SK-N-SH (cell line): ENCODE results near the gene ZNF655. TPM values are rescaled to one million over a fixed set of nuclear protein-coding genes. Genes with fewer than 3 reads are reported as not detected.

Experiments used
- CTCF ChIA-PET: fragments of 300-600, 350-600 bp; formaldehyde crosslinking; extraction: SDS; loops from one replicate; lab custom pipeline; 2021; lab: Yijun Ruan, JAX
- POLR2A ChIA-PET: fragments of 350-600 bp; sonication (Branson Sonifier 250); formaldehyde crosslinking; extraction: SDS; loops from one replicate; lab custom pipeline; 2020; ENCODE audit warnings: antibody characterized with exemption, inconsistent platforms; lab: Yijun Ruan, JAX
- DNase-seq: peaks from one replicate; pipeline ENCODE4 v3.0.0; 2012
- H2AFZ ChIP-seq: fragments of 200-600 bp; sonication (generic); 2 replicates; pipeline ENCODE4 v1.8.1; 2016; ENCODE audit warnings: antibody characterized with exemption, mild to moderate bottlenecking, low read depth
- H3F3A ChIP-seq: fragments of 200-600 bp; sonication (generic); replicated peaks from 2 replicates; pipeline ENCODE3; 2016; ENCODE audit warnings: antibody characterized with exemption, mild to moderate bottlenecking; ENCODE audit not compliant: insufficient read depth
- H3K27ac ChIP-seq, 2 experiments: fragments of 200-500 bp in 1 of 2; fragments of 200-600 bp in 1 of 2; sonication (Bioruptor generic) in 1 of 2; sonication (generic), shearing (Covaris generic) in 1 of 2; 2 replicates each; pipeline versions ENCODE4 v1.5.1 to v1.6.1; 2014 to 2016; ENCODE audit warnings: low read depth in 2 of 2, inconsistent platforms in 1 of 2, low read length in 1 of 2, mild to moderate bottlenecking in 1 of 2, mixed read lengths in 1 of 2
- H3K27me3 ChIP-seq: fragments of 200-600 bp; sonication (generic), shearing (Covaris generic); 2 replicates; pipeline ENCODE4 v1.6.1; 2016; ENCODE audit warnings: mixed run types; ENCODE audit not compliant: insufficient read depth
- H3K36me3 ChIP-seq, 2 experiments: fragments of 200-500 bp in 1 of 2; fragments of 200-600 bp in 1 of 2; sonication (Bioruptor generic) in 1 of 2; sonication (generic) in 1 of 2; replicated peaks in 1 of 2; 2 replicates each; pipeline versions ENCODE3 to v1.5.1; 2014 to 2016; ENCODE audit warnings: low read length in 1 of 2, mild to moderate bottlenecking in 1 of 2; ENCODE audit not compliant: insufficient read depth in 2 of 2, control insufficient read depth in 1 of 2
- H3K4me1 ChIP-seq, 2 experiments: fragments of 200-500 bp in 1 of 2; fragments of 200-600 bp in 1 of 2; sonication (Bioruptor generic) in 1 of 2; sonication (generic), shearing (Covaris generic) in 1 of 2; 2 replicates each; pipeline versions ENCODE4 v1.5.1 to v1.6.1; 2014 to 2016; ENCODE audit warnings: low read depth in 1 of 2, low read length in 1 of 2, mixed run types in 1 of 2; ENCODE audit not compliant: insufficient read depth in 2 of 2, control insufficient read depth in 1 of 2
- H3K4me2 ChIP-seq: fragments of 200-600 bp; sonication (generic), shearing (Covaris generic); 2 replicates; pipeline ENCODE4 v1.6.1; 2017; ENCODE audit warnings: mixed run types
- H3K4me3 ChIP-seq, 2 experiments: fragments of 200-500 bp in 1 of 2; fragments of 200-600 bp in 1 of 2; sonication (Bioruptor generic) in 1 of 2; sonication (generic), shearing (Covaris generic) in 1 of 2; 2 replicates each; pipeline versions ENCODE4 v1.5.1 to v1.8.1; 2014 to 2016; ENCODE audit warnings: low read depth in 2 of 2, inconsistent platforms in 1 of 2, low read length in 1 of 2, mild to moderate bottlenecking in 1 of 2, mixed read lengths in 1 of 2, moderate library complexity in 1 of 2
- H3K79me2 ChIP-seq: fragments of 200-600 bp; sonication (generic); 2 replicates; pipeline ENCODE4 v1.8.1; 2017; ENCODE audit warnings: mild to moderate bottlenecking; ENCODE audit not compliant: insufficient read depth
- H3K9ac ChIP-seq: fragments of 200-600 bp; sonication (generic); 2 replicates; pipeline ENCODE4 v1.6.1; 2017; ENCODE audit warnings: mixed run types
- H3K9me2 ChIP-seq: fragments of 200-600 bp; sonication (generic); 2 replicates; pipeline ENCODE4 v1.6.1; 2017; ENCODE audit warnings: mixed run types
- H3K9me3 ChIP-seq: fragments of 200-600 bp; sonication (generic); 2 replicates; pipeline ENCODE4 v1.6.1; 2017; ENCODE audit warnings: mixed run types, mild to moderate bottlenecking, moderate library complexity
- H4K20me1 ChIP-seq: fragments of 200-600 bp; sonication (generic); 2 replicates; pipeline ENCODE4 v1.6.1; 2017; ENCODE audit warnings: mild to moderate bottlenecking, mixed run types; ENCODE audit not compliant: insufficient read depth
- FOXM1 ChIP-seq: IDR thresholded peaks from 2 replicates; pipeline ENCODE4 v1.4.0; 2012; ENCODE audit warnings: low read depth, mild to moderate bottlenecking
- MXI1 ChIP-seq: IDR thresholded peaks from 2 replicates; pipeline ENCODE4 v1.6.1; 2012; ENCODE audit warnings: mild to moderate bottlenecking, low read depth, low read length, improper control_type of control experiment
- NRF1 ChIP-seq: IDR thresholded peaks from 2 replicates; pipeline ENCODE4 v1.6.1; 2012; ENCODE audit warnings: low read depth, mild to moderate bottlenecking, low read length
- PBX3 ChIP-seq: IDR thresholded peaks from 2 replicates; pipeline ENCODE4; 2012
- RFX5 ChIP-seq: IDR thresholded peaks from 2 replicates; pipeline ENCODE4 v1.6.1; 2012; ENCODE audit warnings: mild to moderate bottlenecking, improper control_type of control experiment, low read length
- SMC3 ChIP-seq: IDR thresholded peaks from 2 replicates; pipeline ENCODE4 v1.6.1; 2012; ENCODE audit warnings: low read depth, low read length, improper control_type of control experiment
- TCF12 ChIP-seq: IDR thresholded peaks from 2 replicates; pipeline ENCODE4 v1.4.0; 2012
- WGBS: methylation state at CpG from one replicate; pipeline ENCODE4 v1.1.6; 2017; ENCODE audit warnings: low lambda C conversion rate; 5-methylcytosine and 5-hydroxymethylcytosine counted together
- polyA plus RNA-seq, 3 experiments: library from polyadenylated mRNA; depleted of rRNA; stranded (reverse); fragments of >200 nt; gene quantifications; 2 replicates each; pipeline ENCODE4 v1.2.3, GENCODE V29; 2012
- TF ChIP-seq, protein P1 (sequence below): fragments of 150-350 bp; IDR thresholded peaks from 2 replicates; pipeline ENCODE4 v1.6.1; 2017; ENCODE audit warnings: antibody characterized with exemption, low read length, low read depth, borderline replicate concordance

ZNF655 gene
- polyA plus RNA-seq, 1 of the 3 experiments (the other 2 are of a cell fraction) = 113 TPM

DNA sequence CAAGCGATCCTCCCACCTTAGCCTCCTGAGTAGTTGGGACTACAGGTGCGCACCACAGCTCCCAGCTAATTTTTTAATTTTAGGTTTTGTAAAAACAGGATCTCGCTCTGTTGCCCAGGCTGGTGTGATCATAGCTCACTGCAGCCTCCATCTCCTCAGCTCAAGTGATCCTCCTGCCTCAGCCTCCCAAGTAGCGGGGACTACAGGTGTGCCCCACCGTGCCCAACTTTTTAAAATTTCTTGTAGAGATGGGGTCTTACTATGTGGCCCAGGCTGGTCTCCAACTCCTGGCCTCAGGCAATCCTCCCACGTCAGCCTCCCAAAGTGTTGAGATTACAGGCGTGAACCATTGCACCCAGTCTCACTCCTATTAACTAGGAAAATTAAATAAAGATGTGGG is 47.1 kb downstream of the ZNF655 start:
- POLR2A ChIA-PET = interaction anchor here (1.8 kb wide), 1 partner anchor 11 kb away, joined by 5 read pairs; the partner anchor contains the start of gene ZSCAN25
- CTCF ChIA-PET = interaction anchor here (2.1 to 4.6 kb wide), 2 partner anchors 11 to 25 kb away, joined by 6 to 28 read pairs; partner anchors contain the start of gene ZSCAN25
- TF ChIP-seq NRF1 (no peak), PBX3 (no peak), RFX5 (no peak)

GRCh38 chr7:99606531-99606930 is 48.1 kb downstream of the ZNF655 start:
- Histone ChIP-seq H3K4me3 (no peak overlapping the region), H3K36me3 (no peaks in the 10 kb centered on the region), H3K9ac (no peak overlapping the region), H3K4me1 (no peaks in the 10 kb centered on the region), H4K20me1 (no peaks in the 10 kb centered on the region), H3K27me3 (no peaks in the 10 kb centered on the region), H2AFZ (no peak overlapping the region), H3F3A (no peaks in the 10 kb centered on the region), H3K79me2 (no peaks in the 10 kb centered on the region), H3K9me2 (no peaks in the 10 kb centered on the region), H3K4me2 (no peak overlapping the region), H3K9me3 (no peaks in the 10 kb centered on the region), H3K27ac (no peak overlapping the region)
- 51% methylated on average over 8 of the region's 8 CpGs for WGBS
- ChIA-PET CTCF (interaction anchor here (2.5 to 4.6 kb wide), 2 partner anchors 10 to 27 kb away, joined by 7 to 28 read pairs; partner anchors contain the start of gene ZSCAN25), POLR2A (interaction anchor here (0.6 kb wide), 1 partner anchor 70 kb away, joined by 4 read pairs; no protein-coding TSS in a partner anchor)
- DNase-seq = no peak
- TF ChIP-seq FOXM1 (no peak), PBX3 (no peak), MXI1 (no peak), TCF12 (no peak), SMC3 (no peak)
- TF ChIP-seq, protein P1, sequence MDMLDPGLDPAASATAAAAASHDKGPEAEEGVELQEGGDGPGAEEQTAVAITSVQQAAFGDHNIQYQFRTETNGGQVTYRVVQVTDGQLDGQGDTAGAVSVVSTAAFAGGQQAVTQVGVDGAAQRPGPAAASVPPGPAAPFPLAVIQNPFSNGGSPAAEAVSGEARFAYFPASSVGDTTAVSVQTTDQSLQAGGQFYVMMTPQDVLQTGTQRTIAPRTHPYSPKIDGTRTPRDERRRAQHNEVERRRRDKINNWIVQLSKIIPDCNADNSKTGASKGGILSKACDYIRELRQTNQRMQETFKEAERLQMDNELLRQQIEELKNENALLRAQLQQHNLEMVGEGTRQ = no peak

More for the DNA sequence above, 47.1 kb downstream of the ZNF655 start:
- H3K9me3 ChIP-seq = no peaks in the 10 kb centered on the region
- H3K79me2 ChIP-seq = no peaks in the 10 kb centered on the region
- H3K9ac ChIP-seq = no peak overlapping the region
- no peaks in the 10 kb centered on the region for H3K4me1 ChIP-seq
- no peak overlapping the region for H3K27ac ChIP-seq
- H3K36me3 ChIP-seq = no peaks in the 10 kb centered on the region
- no peaks in the 10 kb centered on the region for H3K27me3 ChIP-seq
- no peak overlapping the region for H3K4me2 ChIP-seq
- H4K20me1 ChIP-seq = no peaks in the 10 kb centered on the region
- H3F3A ChIP-seq = no peaks in the 10 kb centered on the region
- 76% methylated on average over 7 of the region's 7 CpGs for WGBS
- no peak overlapping the region for H3K4me3 ChIP-seq
- DNase-seq = no peak
- no peaks in the 10 kb centered on the region for H3K9me2 ChIP-seq
- no peak overlapping the region for H2AFZ ChIP-seq
